ENCODE measurements around the gene PLEKHH2.

Gene PLEKHH2

DNA sequence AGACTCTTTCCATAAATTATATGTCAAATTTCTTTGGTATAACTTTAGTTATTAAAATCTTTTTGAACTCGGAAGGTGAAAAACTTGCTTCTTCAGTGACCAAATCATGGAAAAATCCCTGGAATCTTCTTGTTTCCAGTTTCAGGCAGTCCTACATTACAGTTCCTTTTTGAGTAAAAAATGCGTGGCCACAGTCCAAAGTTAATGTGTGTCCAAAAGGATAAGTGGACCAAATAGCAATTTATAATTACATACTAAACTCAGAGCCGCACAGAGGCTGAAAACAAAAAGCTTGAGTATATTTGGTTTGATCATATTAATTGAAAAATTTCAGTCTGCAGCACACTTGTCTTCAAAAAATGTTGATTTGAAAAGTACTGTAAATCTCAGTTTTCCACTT, 108.4 kb downstream of the PLEKHH2 start:
- Histone ChIP-seq H3K27ac (ENCODE audit: low read depth, low read length) (no peak overlapping the region), H3K4me2 (ENCODE audit: low read length) (no peak overlapping the region), H4K20me1 (ENCODE audit: control insufficient read depth, insufficient read depth, low read depth, low read length) (no peaks in the 10 kb centered on the region), H3K4me1 (ENCODE audit: control insufficient read depth, low read length) (peaks cover 4% of the 10 kb centered on the region; the same call in 1 of the 2 replicates), H3K79me2 (ENCODE audit: control insufficient read depth, low read length) (no peaks in the 10 kb centered on the region), H3K9me2 (replicated peaks; ENCODE audit: control insufficient read depth, low read length) (no peaks in the 10 kb centered on the region), H3K4me3 (ENCODE audit: low read length) (no peak overlapping the region), H3F3A (ENCODE audit: control insufficient read depth, insufficient read depth) (no peaks in the 10 kb centered on the region), H3K27me3 (ENCODE audit: control insufficient read depth, low read length) (no peaks in the 10 kb centered on the region), H3K36me3 (ENCODE audit: control insufficient read depth, low read length) (no peaks in the 10 kb centered on the region), H3K9me3 (ENCODE audit: control insufficient read depth, insufficient read depth, low read length) (no peaks in the 10 kb centered on the region)
- TF ChIP-seq EZH2phosphoT487 (IDR thresholded peaks at IDR 0.05; ENCODE audit: borderline replicate concordance, low read length): no peak
- TF ChIP-seq, protein P1, sequence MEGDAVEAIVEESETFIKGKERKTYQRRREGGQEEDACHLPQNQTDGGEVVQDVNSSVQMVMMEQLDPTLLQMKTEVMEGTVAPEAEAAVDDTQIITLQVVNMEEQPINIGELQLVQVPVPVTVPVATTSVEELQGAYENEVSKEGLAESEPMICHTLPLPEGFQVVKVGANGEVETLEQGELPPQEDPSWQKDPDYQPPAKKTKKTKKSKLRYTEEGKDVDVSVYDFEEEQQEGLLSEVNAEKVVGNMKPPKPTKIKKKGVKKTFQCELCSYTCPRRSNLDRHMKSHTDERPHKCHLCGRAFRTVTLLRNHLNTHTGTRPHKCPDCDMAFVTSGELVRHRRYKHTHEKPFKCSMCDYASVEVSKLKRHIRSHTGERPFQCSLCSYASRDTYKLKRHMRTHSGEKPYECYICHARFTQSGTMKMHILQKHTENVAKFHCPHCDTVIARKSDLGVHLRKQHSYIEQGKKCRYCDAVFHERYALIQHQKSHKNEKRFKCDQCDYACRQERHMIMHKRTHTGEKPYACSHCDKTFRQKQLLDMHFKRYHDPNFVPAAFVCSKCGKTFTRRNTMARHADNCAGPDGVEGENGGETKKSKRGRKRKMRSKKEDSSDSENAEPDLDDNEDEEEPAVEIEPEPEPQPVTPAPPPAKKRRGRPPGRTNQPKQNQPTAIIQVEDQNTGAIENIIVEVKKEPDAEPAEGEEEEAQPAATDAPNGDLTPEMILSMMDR (IDR thresholded peaks at IDR 0.05; ENCODE audit: low read depth, low read length, poor library complexity, severe bottlenecking): no peak

DNA sequence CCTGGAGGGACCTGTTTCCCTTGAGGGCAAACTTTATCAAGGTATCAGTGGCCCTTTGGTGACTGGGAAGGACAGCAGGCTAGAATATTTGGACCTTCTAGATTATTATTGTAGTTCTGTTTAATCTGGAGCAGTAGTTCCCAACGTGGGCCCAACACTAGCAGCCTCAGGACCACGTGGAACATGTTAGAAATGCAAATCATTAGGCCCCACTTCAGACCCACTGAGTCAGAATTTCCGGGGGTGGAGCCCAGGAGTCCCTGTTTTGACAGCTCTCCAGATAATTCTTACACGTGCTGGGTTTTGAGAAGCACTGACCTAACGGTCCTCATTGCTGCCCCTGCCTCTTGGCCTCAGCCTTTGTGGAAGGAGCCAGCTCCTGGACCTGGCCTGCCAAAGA, 111.3 kb downstream of the PLEKHH2 start:
- Histone ChIP-seq H3K36me3 (ENCODE audit: control insufficient read depth, low read length) (no peaks in the 10 kb centered on the region), H3K27me3 (ENCODE audit: control insufficient read depth, low read length) (no peaks in the 10 kb centered on the region), H3K4me3 (ENCODE audit: low read length) (no peak overlapping the region), H4K20me1 (ENCODE audit: control insufficient read depth, insufficient read depth, low read depth, low read length) (no peaks in the 10 kb centered on the region), H3F3A (ENCODE audit: control insufficient read depth, insufficient read depth) (no peaks in the 10 kb centered on the region), H3K27ac (ENCODE audit: low read depth, low read length) (no peak overlapping the region), H3K4me2 (ENCODE audit: low read length) (no peak overlapping the region), H3K79me2 (ENCODE audit: control insufficient read depth, low read length) (no peaks in the 10 kb centered on the region), H3K9me2 (replicated peaks; ENCODE audit: control insufficient read depth, low read length) (no peaks in the 10 kb centered on the region), H3K4me1 (ENCODE audit: control insufficient read depth, low read length) (peaks cover 4% of the 10 kb centered on the region; the same call in 1 of the 2 replicates), H3K9me3 (ENCODE audit: control insufficient read depth, insufficient read depth, low read length) (no peaks in the 10 kb centered on the region)
- TF ChIP-seq EZH2phosphoT487 (IDR thresholded peaks at IDR 0.05; ENCODE audit: borderline replicate concordance, low read length): no peak
- TF ChIP-seq, protein P1 (IDR thresholded peaks at IDR 0.05; ENCODE audit: low read depth, low read length, poor library complexity, severe bottlenecking): no peak

DNA sequence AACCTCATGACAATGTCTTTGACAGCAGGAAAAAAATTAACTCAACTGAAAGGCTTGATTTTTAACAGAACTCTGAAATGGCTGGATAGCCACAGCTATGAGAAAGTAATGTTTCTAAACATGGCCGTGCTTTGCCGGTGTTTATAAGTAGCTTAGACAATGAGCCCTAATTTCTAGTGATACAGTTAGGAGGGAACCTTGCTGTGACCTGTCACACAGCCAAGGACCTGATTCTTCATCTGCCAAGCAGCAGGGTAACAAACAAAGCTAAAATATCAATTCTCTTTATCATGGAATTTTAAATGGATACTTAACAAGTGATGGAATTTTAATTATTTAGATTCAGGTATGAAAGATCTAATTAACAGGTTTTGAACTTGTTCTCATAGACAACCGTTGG, 112.5 kb downstream of the PLEKHH2 start:
- TF ChIP-seq, protein P1 (IDR thresholded peaks at IDR 0.05; ENCODE audit: low read depth, low read length, poor library complexity, severe bottlenecking): no peak
- TF ChIP-seq EZH2phosphoT487 (IDR thresholded peaks at IDR 0.05; ENCODE audit: borderline replicate concordance, low read length): no peak
- Histone ChIP-seq H3K9me3 (ENCODE audit: control insufficient read depth, insufficient read depth, low read length) (no peaks in the 10 kb centered on the region), H3K4me2 (ENCODE audit: low read length) (no peak overlapping the region), H3K27me3 (ENCODE audit: control insufficient read depth, low read length) (no peaks in the 10 kb centered on the region), H3F3A (ENCODE audit: control insufficient read depth, insufficient read depth) (no peaks in the 10 kb centered on the region), H3K9me2 (replicated peaks; ENCODE audit: control insufficient read depth, low read length) (no peaks in the 10 kb centered on the region), H3K4me1 (ENCODE audit: control insufficient read depth, low read length) (peaks cover 4% of the 10 kb centered on the region; the same call in 1 of the 2 replicates), H3K27ac (ENCODE audit: low read depth, low read length) (no peak overlapping the region), H3K36me3 (ENCODE audit: control insufficient read depth, low read length) (no peaks in the 10 kb centered on the region), H3K4me3 (ENCODE audit: low read length) (no peak overlapping the region), H4K20me1 (ENCODE audit: control insufficient read depth, insufficient read depth, low read depth, low read length) (no peaks in the 10 kb centered on the region), H3K79me2 (ENCODE audit: control insufficient read depth, low read length) (no peaks in the 10 kb centered on the region)
